HCT116 (cell line): ENCODE measurements around the gene RNU1-4.
"Not testable (repeated sequence)": the region's sequence is repeated elsewhere in the genome, so short reads cannot be mapped to it uniquely, and the experiment has no call there.

Experiments used
- CEBPB ChIP-seq: IDR thresholded peaks from 2 replicates; pipeline ENCODE4 v1.6.1; 2012; ENCODE audit warnings: low read depth
- CTCF ChIP-seq, 3 experiments: fragments of 200-600 bp in 1 of 3; sonication (generic) in 1 of 3; IDR thresholded peaks in 2 of 3; conservative IDR thresholded peaks in 1 of 3; 2 replicates each; pipeline ENCODE4 v1.5.1; 2012 to 2017; ENCODE audit warnings: low read depth in 2 of 3, low read length in 2 of 3, antibody characterized with exemption in 1 of 3, borderline replicate concordance in 1 of 3, control low read depth in 1 of 3, mild to moderate bottlenecking in 1 of 3, mixed read lengths in 1 of 3, mixed run types in 1 of 3, moderate library complexity in 1 of 3; ENCODE audit not compliant: insufficient read depth in 1 of 3
- EZH2 ChIP-seq: fragments of 200-600 bp; sonication (generic); IDR thresholded peaks from 2 replicates; pipeline ENCODE4 v1.6.1; 2017; ENCODE audit warnings: antibody characterized with exemption, mixed run types
- EZH2phosphoT487 ChIP-seq: fragments of 200-600 bp; IDR thresholded peaks from 2 replicates; pipeline ENCODE4 v1.6.1; 2018; ENCODE audit warnings: antibody characterized with exemption, borderline replicate concordance
- FOSL1 ChIP-seq: IDR thresholded peaks from 2 replicates; pipeline ENCODE4 v1.6.1; 2012; ENCODE audit warnings: low read depth
- JUND ChIP-seq: IDR thresholded peaks from 2 replicates; pipeline ENCODE4 v1.6.1; 2012
- MAX ChIP-seq: IDR thresholded peaks from 2 replicates; pipeline ENCODE4 v1.6.1; 2012
- POLR2A ChIP-seq: IDR thresholded peaks from 2 replicates; pipeline ENCODE4 v1.7.0; 2011; ENCODE audit warnings: borderline replicate concordance; ENCODE audit not compliant: insufficient read depth, insufficient read length; ENCODE audit errors: extremely low read depth
- POLR2AphosphoS5 ChIP-seq: IDR thresholded peaks from 2 replicates; pipeline ENCODE4 v1.6.1; 2011; ENCODE audit warnings: mild to moderate bottlenecking, low read depth, low read length, moderate library complexity
- RAD21 ChIP-seq: IDR thresholded peaks from 2 replicates; pipeline ENCODE4 v1.6.1; 2012; ENCODE audit warnings: low read depth, mild to moderate bottlenecking
- TCF7L2 ChIP-seq: IDR thresholded peaks from 2 replicates; pipeline ENCODE4 v1.7.0; 2011; ENCODE audit warnings: borderline replicate concordance, inconsistent platforms; ENCODE audit not compliant: insufficient read depth, insufficient read length; ENCODE audit errors: extremely low read depth
- ZBTB33 ChIP-seq: IDR thresholded peaks from 2 replicates; pipeline ENCODE4 v1.6.1; 2011; ENCODE audit warnings: mild to moderate bottlenecking, low read length, moderate library complexity; ENCODE audit not compliant: insufficient replicate concordance; ENCODE audit errors: extremely low read depth
- ZFX ChIP-seq: fragments of 450-650 bp; IDR thresholded peaks from 2 replicates; pipeline ENCODE4 v1.6.1; 2017
- ZNF274 ChIP-seq: fragments of 200-500 bp; sonication (Bioruptor generic); IDR thresholded peaks from 2 replicates; pipeline ENCODE4 v1.6.1; 2014; ENCODE audit warnings: mild to moderate bottlenecking, low read depth, low read length, inconsistent platforms

GRCh38 chr1:16693449-16694307 lies 46.6 kb upstream of the RNU1-4 start:
- TF ChIP-seq POLR2A; CTCF (IDR thresholded peaks at IDR 0.05 in 2 of 3, conservative IDR thresholded peaks at IDR 0.05 in 1 of 3; ENCODE audit: borderline replicate concordance in 1 of 3, insufficient read depth in 1 of 3, low read depth in 2 of 3, low read length in 2 of 3); CEBPB; RAD21; ZBTB33; EZH2; POLR2AphosphoS5; TCF7L2; MAX; ZNF274; FOSL1; EZH2phosphoT487; ZFX; JUND: not testable (repeated sequence)
